Thyroid gland (tissue), 4 donors: ENCODE data around the gene GALNS. TPM values are rescaled to one million over a fixed set of nuclear protein-coding genes. Genes with fewer than 3 reads are reported as not detected.
"Not testable (repeated sequence)": the region's sequence is repeated elsewhere in the genome, so short reads cannot be mapped to it uniquely, and the experiment has no call there.

ENCODE experiments used
- DNase-seq, 2 donors: peaks; one replicate each; pipeline ENCODE4 v3.0.0-alpha.2; 2019
- H3K27ac ChIP-seq, 3 donors: fragments of 200-600 bp; sonication (generic); 1 replicate in 2 of 3; 2 replicates in 1 of 3; pipeline ENCODE4 v1.5.1; 2016 to 2019; ENCODE audit warnings: mild to moderate bottlenecking in 1 of 3, moderate library complexity in 1 of 3
- H3K27me3 ChIP-seq: fragments of 200-600 bp; sonication (generic); one replicate; pipeline ENCODE4 v1.5.1; 2019
- H3K36me3 ChIP-seq, 2 donors: fragments of 200-600 bp; sonication (generic); one replicate each; pipeline ENCODE4 v1.5.1; 2016 to 2019
- H3K4me1 ChIP-seq, 2 donors: fragments of 200-600 bp; sonication (generic); one replicate each; pipeline ENCODE4 v1.5.1; 2017 to 2019
- H3K4me3 ChIP-seq, 3 donors: fragments of 200-600 bp; sonication (generic); replicated peaks in 1 of 3; 1 replicate in 2 of 3; 2 replicates in 1 of 3; pipeline ENCODE4 v1.5.1; 2016; ENCODE audit warnings: mild to moderate bottlenecking in 1 of 3
- H3K9me3 ChIP-seq: fragments of 200-600 bp; sonication (generic); one replicate; pipeline ENCODE4 v1.5.1; 2017
- POLR2A ChIP-seq, 2 donors: fragments of 450-650 bp; IDR thresholded peaks; one replicate each; pipeline ENCODE4 v1.6.1; 2017; ENCODE audit warnings: antibody characterized with exemption in 2 of 2, mild to moderate bottlenecking in 2 of 2, moderate library complexity in 1 of 2
- WGBS, 2 donors: methylation state at CpG; one replicate each; pipeline ENCODE4 v1.1.5; 2017; 5-methylcytosine and 5-hydroxymethylcytosine counted together
- intact Hi-C: fragments of 100-400 bp; cut with DNase I; formaldehyde crosslinking; loops from one replicate; pipeline ENCODE4 v1.15.1; 2023
- total RNA-seq, 4 donors: library from RNA; depleted of rRNA; stranded (reverse); fragments of >200 nt; gene quantifications; one replicate each; pipeline ENCODE4 v1.2.3, GENCODE V29; 2016
- TF ChIP-seq, protein P1 (sequence below), 6 experiments: fragments of 200-600 bp in 3 of 6; fragments of 450-650 bp in 3 of 6; sonication (generic) in 3 of 6; IDR thresholded peaks; one replicate each; pipeline ENCODE4 v1.5.1; 2016 to 2019; ENCODE audit warnings: antibody characterized with exemption in 6 of 6, mild to moderate bottlenecking in 2 of 6, inconsistent platforms in 1 of 6, moderate library complexity in 1 of 6

Gene GALNS
- total RNA-seq, 4 donors from 2014 or later, result 14.4 to 41.9 (median 33.0) TPM

DNA sequence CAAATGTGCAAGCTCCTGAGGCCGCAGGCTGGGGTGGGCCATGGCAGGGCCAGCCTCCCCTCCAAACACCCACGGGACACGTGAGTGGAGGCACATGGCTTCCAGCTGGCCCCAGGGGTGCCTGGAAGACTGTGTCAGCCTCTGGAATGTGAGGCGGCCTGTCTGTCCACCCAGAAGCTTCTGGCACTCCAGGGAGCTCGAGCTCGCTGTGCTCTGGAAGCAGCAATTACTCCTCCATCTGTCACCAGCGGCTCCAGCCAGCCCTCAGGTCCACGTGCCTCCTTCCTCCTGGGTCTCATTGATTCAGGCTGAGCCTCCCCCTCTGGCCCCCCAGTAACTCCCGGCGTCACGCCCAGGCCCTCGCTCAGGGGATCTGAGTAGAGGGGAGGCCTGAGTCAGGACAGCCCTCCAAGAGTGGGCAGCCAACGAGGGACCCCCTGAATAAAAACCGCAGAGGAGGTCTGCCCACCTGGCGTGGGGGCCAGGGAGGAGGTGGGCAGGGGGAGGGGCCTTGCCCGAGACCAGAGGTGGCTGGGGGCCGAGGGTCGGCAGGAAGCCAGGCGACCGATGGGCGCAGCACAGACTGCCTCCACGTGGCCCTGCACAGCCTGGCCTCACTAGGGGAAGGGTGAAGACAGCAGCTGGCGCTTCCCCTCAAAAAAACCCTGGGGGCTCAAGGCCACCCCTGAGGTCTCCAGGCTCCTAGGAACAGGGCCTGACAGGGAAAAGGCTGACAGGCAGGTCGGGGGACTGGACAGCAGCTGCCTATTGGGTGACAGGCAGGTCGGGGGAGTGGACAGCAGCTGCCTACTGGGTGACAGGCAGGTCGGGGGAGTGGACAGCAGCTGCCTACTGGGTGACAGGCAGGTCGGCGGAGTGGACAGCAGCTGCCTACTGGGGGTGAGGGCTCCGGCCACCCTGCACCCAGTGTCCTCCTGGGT, 83.6 kb downstream of the GALNS start:
- Histone ChIP-seq H3K27ac (peak overlapping the region in 1 of 3 donors; percentile 36), H3K4me1 (peaks cover 33 to 62% of the 10 kb centered on the region in 2 donors), H3K4me3 (no peak overlapping the region), H3K27me3 (no peaks in the 10 kb centered on the region), H3K9me3 (no peaks in the 10 kb centered on the region), H3K36me3 (no peaks in the 10 kb centered on the region)
- intact Hi-C loops, result no loop called here
- DNase-seq, result peak in 1 of 2 donors; percentile 33
- no peak for TF ChIP-seq POLR2A (IDR thresholded peaks at IDR 0.05)
- TF ChIP-seq, protein P1, sequence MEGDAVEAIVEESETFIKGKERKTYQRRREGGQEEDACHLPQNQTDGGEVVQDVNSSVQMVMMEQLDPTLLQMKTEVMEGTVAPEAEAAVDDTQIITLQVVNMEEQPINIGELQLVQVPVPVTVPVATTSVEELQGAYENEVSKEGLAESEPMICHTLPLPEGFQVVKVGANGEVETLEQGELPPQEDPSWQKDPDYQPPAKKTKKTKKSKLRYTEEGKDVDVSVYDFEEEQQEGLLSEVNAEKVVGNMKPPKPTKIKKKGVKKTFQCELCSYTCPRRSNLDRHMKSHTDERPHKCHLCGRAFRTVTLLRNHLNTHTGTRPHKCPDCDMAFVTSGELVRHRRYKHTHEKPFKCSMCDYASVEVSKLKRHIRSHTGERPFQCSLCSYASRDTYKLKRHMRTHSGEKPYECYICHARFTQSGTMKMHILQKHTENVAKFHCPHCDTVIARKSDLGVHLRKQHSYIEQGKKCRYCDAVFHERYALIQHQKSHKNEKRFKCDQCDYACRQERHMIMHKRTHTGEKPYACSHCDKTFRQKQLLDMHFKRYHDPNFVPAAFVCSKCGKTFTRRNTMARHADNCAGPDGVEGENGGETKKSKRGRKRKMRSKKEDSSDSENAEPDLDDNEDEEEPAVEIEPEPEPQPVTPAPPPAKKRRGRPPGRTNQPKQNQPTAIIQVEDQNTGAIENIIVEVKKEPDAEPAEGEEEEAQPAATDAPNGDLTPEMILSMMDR (IDR thresholded peaks at IDR 0.05), result no peak
- WGBS, 2 donors, result 74 to 76% methylated on average over 20 to 29 of the region's 29 CpGs

DNA sequence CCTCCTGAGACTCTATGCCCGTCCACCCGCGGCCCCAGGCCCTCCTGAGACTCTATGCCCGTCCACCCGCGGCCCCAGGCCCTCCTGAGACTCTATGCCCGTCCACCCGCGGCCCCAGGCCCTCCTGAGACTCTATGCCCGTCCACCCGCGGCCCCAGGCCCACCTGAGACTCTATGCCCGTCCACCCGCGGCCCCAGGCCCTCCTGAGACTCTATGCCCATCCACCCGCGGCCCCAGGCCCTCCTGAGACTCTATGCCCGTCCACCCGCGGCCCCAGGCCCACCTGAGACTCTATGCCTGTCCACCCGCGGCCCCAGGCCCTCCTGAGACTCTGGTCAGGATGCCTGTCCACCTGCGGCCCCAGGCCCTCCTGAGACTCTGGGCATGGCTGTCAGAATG, 85.0 kb downstream of the GALNS start:
- H3K36me3 ChIP-seq, H3K27ac ChIP-seq, H3K9me3 ChIP-seq, intact Hi-C loops, DNase-seq, H3K4me3 ChIP-seq, H3K27me3 ChIP-seq: not testable (repeated sequence)
- 82% methylated on average over 5 of the region's 23 CpGs; no CpG with 5 or more reads in 1 of the 2 donors for WGBS, 2 donors
- H3K4me1 ChIP-seq, result peaks cover 45 to 75% of the 10 kb centered on the region in 2 donors

DNA sequence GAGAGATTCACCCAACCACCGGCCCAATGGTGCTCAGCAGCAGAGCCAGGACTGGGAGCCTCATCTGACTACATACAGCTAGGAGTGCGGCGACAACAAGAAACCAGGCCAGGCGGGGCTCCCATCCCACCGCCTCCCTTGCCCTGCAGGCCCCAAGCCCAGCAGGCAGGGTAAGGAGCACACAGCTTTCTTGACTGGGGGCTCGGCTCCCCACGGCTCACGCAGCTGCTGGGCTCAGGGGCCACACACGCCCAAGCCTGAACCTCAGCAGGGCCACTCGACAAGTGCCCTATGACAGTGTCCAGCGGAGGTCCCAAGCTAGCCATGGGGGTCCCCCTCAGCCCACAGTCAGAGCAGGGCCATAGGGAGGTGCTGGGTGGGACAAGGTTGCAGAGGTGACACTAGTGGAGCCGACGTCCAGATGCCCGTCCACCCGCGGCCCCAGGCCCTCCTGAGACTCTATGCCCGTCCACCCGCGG, 85.4 kb downstream of the GALNS start:
- no peak for DNase-seq
- intact Hi-C loops, result no loop called here
- Histone ChIP-seq H3K27me3 (no peaks in the 10 kb centered on the region), H3K4me3 (no peak overlapping the region), H3K4me1 (peaks cover 49 to 80% of the 10 kb centered on the region in 2 donors), H3K9me3 (no peaks in the 10 kb centered on the region), H3K27ac (peak overlapping the region; percentile 75 to 93 (median 91)), H3K36me3 (no peaks in the 10 kb centered on the region)
- TF ChIP-seq, protein P1 (IDR thresholded peaks at IDR 0.05), result no peak
- TF ChIP-seq POLR2A (IDR thresholded peaks at IDR 0.05), result no peak
- 73 to 80% methylated on average over 5 to 10 of the region's 19 CpGs for WGBS, 2 donors

DNA sequence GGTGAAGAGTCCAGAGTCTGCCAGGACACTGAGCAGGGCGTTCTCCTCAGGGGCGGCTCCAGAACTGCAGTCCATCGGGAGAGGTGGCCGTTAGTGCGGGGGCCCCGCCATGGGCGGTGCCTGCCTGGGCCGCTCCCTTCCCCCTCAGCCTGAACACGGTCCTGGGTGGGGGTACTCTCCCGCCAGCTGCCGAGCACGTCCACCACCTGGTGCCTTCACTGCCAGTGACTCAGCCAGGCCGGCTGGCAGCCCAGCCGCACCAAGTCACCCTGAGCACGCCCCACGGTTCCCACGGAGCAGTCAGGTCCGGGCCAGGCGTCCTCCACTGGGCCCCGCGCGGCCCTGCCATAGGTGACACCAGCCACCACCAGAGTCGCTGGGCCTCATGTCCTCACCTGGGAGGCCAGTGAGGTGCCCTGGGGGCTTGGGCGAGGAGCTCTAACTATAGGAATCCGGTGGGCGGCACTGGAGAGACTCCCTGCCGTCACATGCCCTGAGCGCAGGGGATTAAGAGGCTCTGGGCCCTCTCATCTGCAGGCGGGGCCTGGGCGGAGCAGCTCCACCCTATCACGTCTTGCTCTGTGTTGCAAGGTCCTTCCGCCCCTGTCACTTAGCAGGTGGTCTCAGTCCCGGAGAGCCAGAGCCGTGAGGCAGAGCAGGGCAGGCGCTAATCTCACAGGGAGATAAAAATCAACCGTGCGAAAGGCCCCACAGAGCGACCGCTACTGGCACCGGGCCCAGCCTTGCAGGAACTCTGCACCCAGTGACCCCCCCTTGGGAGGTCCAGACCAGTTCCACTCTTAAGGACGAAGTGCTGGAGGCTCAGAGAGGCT, 86.1 kb downstream of the GALNS start:
- intact Hi-C loops, result no loop called here
- peaks cover 53 to 86% of the 10 kb centered on the region in 2 donors for H3K4me1 ChIP-seq
- H3K36me3 ChIP-seq, result no peaks in the 10 kb centered on the region
- peak in 1 of 2 donors; percentile 61 for TF ChIP-seq POLR2A (IDR thresholded peaks at IDR 0.05)
- TF ChIP-seq, protein P1 (IDR thresholded peaks at IDR 0.05), result no peak
- H3K27ac ChIP-seq, result peak overlapping the region; percentile 75 to 93 (median 91)
- WGBS, 2 donors, result 13 to 33% methylated on average over 9 to 22 of the region's 41 CpGs
- H3K27me3 ChIP-seq, result no peaks in the 10 kb centered on the region
- H3K4me3 ChIP-seq, result peak overlapping the region in 1 of 3 donors; percentile 5
- no peaks in the 10 kb centered on the region for H3K9me3 ChIP-seq
- DNase-seq, result peak; percentile 93
